Ectodermal cell (in vitro differentiated cells): Measurements from ENCODE around the gene C2orf76.

Experiments
- H3K27ac ChIP-seq: 2 replicates; pipeline ENCODE4 v1.7.0; 2013; ENCODE audit warnings: mild to moderate bottlenecking, low read depth, low read length; ENCODE audit not compliant: insufficient read depth, poor library complexity, severe bottlenecking
- H3K27me3 ChIP-seq: 2 replicates; pipeline ENCODE4 v1.7.0; 2013; ENCODE audit warnings: mild to moderate bottlenecking, low read length; ENCODE audit not compliant: insufficient read depth, control insufficient read depth, poor library complexity, severe bottlenecking
- H3K36me3 ChIP-seq: one replicate; pipeline ENCODE4 v1.7.0; 2013; ENCODE audit warnings: low read length; ENCODE audit not compliant: control insufficient read depth, insufficient read depth
- H3K4me1 ChIP-seq: one replicate; pipeline ENCODE4 v1.7.0; 2013; ENCODE audit warnings: low read length; ENCODE audit not compliant: control insufficient read depth, insufficient read depth
- H3K4me3 ChIP-seq: 2 replicates; pipeline ENCODE4 v1.7.0; 2013; ENCODE audit warnings: low read depth, low read length, control low read depth; ENCODE audit not compliant: insufficient read depth
- H3K9me3 ChIP-seq: 2 replicates; pipeline ENCODE4 v1.7.0; 2013; ENCODE audit warnings: mild to moderate bottlenecking, low read length, moderate library complexity; ENCODE audit not compliant: control insufficient read depth
- WGBS, 2 experiments: methylation state at CpG; one replicate each; pipeline ENCODE4 v1.1.7; 2013; ENCODE audit warnings: missing lambda C conversion rate in 2 of 2; 5-methylcytosine and 5-hydroxymethylcytosine counted together

Gene C2orf76

DNA sequence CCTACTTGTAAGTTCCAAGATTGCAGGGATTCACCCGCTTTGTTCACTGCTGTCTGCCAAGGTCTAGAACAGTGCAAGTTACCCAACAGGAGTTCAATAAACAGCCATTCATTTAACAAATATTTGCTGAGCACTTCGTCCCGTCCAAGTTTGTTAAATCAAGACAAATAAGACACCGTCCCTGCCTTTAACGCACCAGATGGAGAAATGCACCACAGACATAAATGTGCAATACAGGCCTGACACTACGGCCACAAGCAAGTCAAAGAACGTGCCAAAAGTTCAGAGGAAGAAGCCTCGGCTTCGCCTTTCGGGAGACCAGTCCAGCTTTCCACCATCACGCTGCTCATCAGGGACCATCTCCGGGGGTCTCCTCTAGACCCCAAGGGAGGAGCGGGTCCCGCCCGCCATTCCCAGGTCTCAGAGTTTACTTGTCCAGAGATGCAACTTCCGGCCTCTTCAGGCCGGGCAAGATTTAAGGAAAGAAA, 429 bp downstream of the C2orf76 start:
- peaks cover 12% of the 10 kb centered on the region for H3K36me3 ChIP-seq
- no peaks in the 10 kb centered on the region for H3K27me3 ChIP-seq
- H3K4me1 ChIP-seq, result peaks cover 10% of the 10 kb centered on the region
- WGBS, 2 experiments, result 4 to 5% methylated on average over 17 of the region's 17 CpGs
- H3K9me3 ChIP-seq, result no peaks in the 10 kb centered on the region
- H3K27ac ChIP-seq, result no peak overlapping the region
- peak overlapping the region; percentile 94 for H3K4me3 ChIP-seq

DNA sequence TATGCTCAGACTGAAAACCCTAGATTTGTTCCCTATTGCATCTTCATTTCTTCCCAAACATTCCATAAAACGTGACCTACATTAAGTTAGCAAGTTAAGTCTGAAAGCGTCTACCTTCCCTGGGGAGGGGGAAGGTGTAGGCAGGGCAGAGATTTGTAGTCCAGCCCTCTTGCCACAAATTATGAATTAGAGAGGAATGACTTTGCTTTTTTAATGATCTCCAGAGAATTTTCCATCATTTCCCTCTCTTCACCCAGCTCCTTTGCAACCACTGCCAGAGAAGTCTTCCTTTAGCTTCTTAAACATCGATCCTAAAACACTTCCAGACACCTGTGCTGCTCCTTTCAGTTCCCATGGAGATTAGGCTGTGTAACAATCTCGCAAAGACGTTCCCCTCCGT, 1.2 kb downstream of the C2orf76 start:
- H3K4me3 ChIP-seq, result peak overlapping the region; percentile 94
- 50 to 59% methylated on average over 6 of the region's 6 CpGs for WGBS, 2 experiments
- H3K27ac ChIP-seq, result no peak overlapping the region

GRCh38 chr2:119364798-119365197, 1.8 kb downstream of the C2orf76 start:
- no peak overlapping the region for H3K4me3 ChIP-seq
- peaks cover 10% of the 10 kb centered on the region for H3K4me1 ChIP-seq
- H3K27me3 ChIP-seq, result no peaks in the 10 kb centered on the region
- H3K36me3 ChIP-seq, result peaks cover 1% of the 10 kb centered on the region
- no peaks in the 10 kb centered on the region for H3K9me3 ChIP-seq
- 81 to 85% methylated on average over 6 of the region's 6 CpGs for WGBS, 2 experiments
- H3K27ac ChIP-seq, result no peak overlapping the region

More for the DNA sequence above, 1.2 kb downstream of the C2orf76 start:
- H3K9me3 ChIP-seq, result no peaks in the 10 kb centered on the region
- H3K36me3 ChIP-seq, result peaks cover 4% of the 10 kb centered on the region
- H3K27me3 ChIP-seq, result no peaks in the 10 kb centered on the region
- H3K4me1 ChIP-seq, result peaks cover 10% of the 10 kb centered on the region

DNA sequence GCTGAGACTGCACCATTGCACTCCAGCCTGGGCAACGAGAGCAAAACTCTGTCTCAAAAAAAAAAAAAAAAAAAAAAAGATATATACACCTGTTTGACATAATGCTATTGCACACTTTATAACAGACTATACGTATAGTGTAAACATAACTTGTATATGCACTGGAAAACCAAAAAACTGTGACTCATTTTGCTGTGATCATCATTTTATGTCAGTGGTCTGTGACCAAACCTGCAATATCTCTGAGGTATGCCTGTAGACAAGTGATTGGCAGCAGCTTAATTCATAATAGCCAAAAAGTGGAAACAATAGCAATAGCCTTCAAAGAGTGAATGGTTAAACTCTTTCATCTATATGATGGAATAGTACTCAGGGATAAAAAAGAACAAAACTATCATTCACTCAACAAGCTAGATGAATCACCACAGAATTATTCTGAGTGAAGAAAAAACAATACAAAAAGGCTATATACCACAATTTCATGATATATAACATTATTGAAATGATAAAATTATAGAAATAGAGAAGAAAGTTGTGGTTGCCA, 6.1 kb downstream of the C2orf76 start:
- H3K4me1 ChIP-seq, result peaks cover 2% of the 10 kb centered on the region
- H3K4me3 ChIP-seq, result no peak overlapping the region
- no peak overlapping the region for H3K27ac ChIP-seq
- H3K9me3 ChIP-seq, result no peaks in the 10 kb centered on the region
- 100% methylated on average over 1 of the region's 2 CpGs for WGBS, 2 experiments
- no peaks in the 10 kb centered on the region for H3K36me3 ChIP-seq
- no peaks in the 10 kb centered on the region for H3K27me3 ChIP-seq

DNA sequence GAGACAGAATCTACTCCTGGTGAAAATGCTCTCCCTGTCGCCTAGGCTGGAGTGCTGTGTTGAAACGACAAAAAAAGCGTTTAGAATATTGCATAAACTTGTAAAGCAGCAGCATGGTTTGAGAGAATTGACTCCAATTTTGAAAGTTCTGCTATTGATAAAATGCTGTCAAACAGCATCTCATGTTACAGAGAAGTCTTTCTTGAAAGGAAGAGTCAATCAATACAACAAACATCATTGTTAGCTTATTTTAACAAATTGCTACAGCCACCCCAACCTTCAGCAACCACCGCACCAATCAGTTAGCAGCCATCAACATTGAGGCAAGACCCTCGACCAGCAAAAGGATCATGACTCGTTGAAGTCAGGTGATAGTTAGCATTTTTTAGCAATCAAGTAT, 6.9 kb downstream of the C2orf76 start:
- no peak overlapping the region for H3K27ac ChIP-seq
- no peaks in the 10 kb centered on the region for H3K4me1 ChIP-seq
- H3K4me3 ChIP-seq, result no peak overlapping the region
- H3K9me3 ChIP-seq, result no peaks in the 10 kb centered on the region
- 93 to 96% methylated on average over 6 of the region's 6 CpGs for WGBS, 2 experiments
- H3K36me3 ChIP-seq, result no peaks in the 10 kb centered on the region
- H3K27me3 ChIP-seq, result no peaks in the 10 kb centered on the region

DNA sequence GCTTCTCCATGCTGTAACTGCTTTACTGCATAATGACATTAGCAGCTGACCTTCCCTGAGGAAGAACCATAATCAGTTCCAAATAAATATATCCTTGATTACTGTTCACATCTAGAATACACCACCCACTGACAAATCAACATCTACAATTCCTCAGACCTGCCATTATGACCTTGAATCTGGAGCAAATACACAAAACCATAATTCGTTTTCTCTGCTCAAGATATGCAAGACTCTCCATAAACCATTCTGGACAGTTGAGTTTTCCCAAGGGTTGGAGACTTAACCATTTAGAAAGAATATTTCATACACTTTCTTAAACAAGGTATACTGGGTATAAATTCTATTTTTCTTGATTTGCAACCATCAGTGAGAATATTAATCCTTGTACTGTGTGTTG, 11.8 kb downstream of the C2orf76 start:
- H3K27me3 ChIP-seq, result no peaks in the 10 kb centered on the region
- no peaks in the 10 kb centered on the region for H3K36me3 ChIP-seq
- H3K4me3 ChIP-seq, result no peak overlapping the region
- 71 to 100% methylated on average over 1 of the region's 1 CpG for WGBS, 2 experiments
- no peak overlapping the region for H3K27ac ChIP-seq
- no peaks in the 10 kb centered on the region for H3K4me1 ChIP-seq
- no peaks in the 10 kb centered on the region for H3K9me3 ChIP-seq

- Histone ChIP-seq H3K4me3 (no peak overlapping the region), H3K27ac (no peak overlapping the region), H3K9me3 (no peaks in the 10 kb centered on the region), H3K27me3 (no peaks in the 10 kb centered on the region), H3K4me1 (no peaks in the 10 kb centered on the region), H3K36me3 (no peaks in the 10 kb centered on the region)
These were observed 14.3 kb downstream of the C2orf76 start for GRCh38 chr2:119352357-119352756.

DNA sequence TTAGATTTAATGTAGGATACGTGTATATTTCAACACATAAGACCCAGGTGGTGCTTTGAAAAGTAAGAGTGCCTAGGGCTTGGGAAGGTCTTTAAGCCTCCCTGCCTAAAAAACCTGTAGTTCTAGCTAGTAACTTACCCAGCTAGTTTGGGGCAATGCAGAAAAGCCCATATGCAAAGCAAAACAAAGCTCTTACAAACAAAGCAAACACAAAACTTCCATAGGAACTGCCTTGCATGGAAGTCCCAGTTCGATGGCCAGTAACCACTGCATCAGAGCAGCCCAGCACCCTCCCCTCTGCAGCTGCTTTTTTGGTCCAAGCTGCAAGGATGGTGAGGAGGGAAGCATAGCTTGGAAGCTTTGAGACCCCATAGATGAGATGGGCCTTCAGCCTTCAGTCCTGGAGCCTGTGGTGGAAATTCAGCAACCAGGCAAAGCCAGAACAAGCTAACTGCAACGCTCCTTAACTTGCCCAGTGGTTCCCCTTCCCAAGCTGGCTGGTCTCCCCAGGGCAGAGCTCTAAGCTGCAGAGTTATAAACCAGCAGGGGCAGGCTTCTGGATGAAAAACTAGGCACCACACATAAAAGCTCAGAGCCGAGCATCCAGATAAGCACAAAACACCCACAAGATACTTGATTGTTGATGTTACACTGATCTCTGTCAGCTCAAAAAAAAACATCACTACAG, 16.2 kb downstream of the C2orf76 start:
- Histone ChIP-seq H3K27me3 (no peaks in the 10 kb centered on the region), H3K4me3 (no peak overlapping the region), H3K36me3 (no peaks in the 10 kb centered on the region), H3K27ac (no peak overlapping the region), H3K9me3 (no peaks in the 10 kb centered on the region), H3K4me1 (no peaks in the 10 kb centered on the region)
- 60 to 72% methylated on average over 4 of the region's 4 CpGs for WGBS, 2 experiments

DNA sequence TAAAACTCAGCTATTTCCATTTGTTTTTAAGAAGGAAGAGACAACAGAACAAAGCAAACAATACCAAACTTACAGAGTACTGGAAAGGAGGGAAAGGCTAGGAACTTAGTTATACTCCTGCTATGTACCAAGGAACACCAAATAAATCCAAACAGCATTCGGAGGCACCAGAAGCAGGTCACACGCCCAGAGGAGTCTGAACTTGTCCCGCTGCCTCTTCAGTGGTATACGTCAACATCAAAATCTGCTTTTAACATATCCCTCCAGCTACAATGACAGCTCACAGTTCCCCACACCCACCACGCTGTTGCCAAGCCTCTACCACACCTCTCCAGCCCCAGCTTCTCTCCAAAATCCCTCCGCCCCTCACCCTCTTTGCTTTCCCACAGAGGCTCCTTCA, 17.3 kb downstream of the C2orf76 start:
- 88% methylated on average over 6 of the region's 6 CpGs for WGBS, 2 experiments
- H3K4me1 ChIP-seq, result no peaks in the 10 kb centered on the region
- H3K27ac ChIP-seq, result no peak overlapping the region
- H3K36me3 ChIP-seq, result no peaks in the 10 kb centered on the region
- H3K4me3 ChIP-seq, result no peak overlapping the region
- no peaks in the 10 kb centered on the region for H3K27me3 ChIP-seq
- H3K9me3 ChIP-seq, result no peaks in the 10 kb centered on the region

DNA sequence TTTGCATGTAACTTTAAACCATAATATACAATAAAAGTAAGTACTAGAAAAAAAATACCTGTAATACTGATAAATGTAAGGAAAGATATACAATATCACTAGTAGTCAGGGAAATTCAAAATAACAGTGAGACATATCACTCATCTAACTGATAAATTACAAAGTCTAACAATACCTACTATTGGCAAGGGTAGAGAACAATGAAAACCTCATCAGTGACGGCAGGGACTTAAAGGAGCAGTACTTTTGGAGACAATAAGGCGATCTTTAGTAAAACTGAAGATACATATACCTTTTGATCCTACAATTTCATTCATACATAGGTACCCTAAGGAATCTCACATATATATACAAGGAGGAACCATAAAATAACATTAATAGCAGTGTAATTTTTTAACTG, 24.9 kb downstream of the C2orf76 start:
- no peaks in the 10 kb centered on the region for H3K27me3 ChIP-seq
- no peaks in the 10 kb centered on the region for H3K4me1 ChIP-seq
- H3K27ac ChIP-seq, result no peak overlapping the region
- no peak overlapping the region for H3K4me3 ChIP-seq
- WGBS, 2 experiments, result 75 to 94% methylated on average over 1 to 2 of the region's 2 CpGs
- no peaks in the 10 kb centered on the region for H3K9me3 ChIP-seq
- no peaks in the 10 kb centered on the region for H3K36me3 ChIP-seq
